NK-92 (cell line): ENCODE results near the gene FAM120C.
A peak's percentile ranks its signal among the peaks of the same experiment; 100 is the strongest.

Source experiments
- DNase-seq: peaks from one replicate; lab custom pipeline; 2025; ENCODE audit not compliant: unreplicated experiment; lab: John Stamatoyannopoulos, UW

Gene FAM120C

GRCh38 chrX:54157561-54157960 is 25.5 kb downstream of the FAM120C start:
- no peak for DNase-seq

- no peak for DNase-seq
These were observed 48.8 kb downstream of the FAM120C start for GRCh38 chrX:54134269-54134668.

GRCh38 chrX:54116391-54116790 is 66.7 kb downstream of the FAM120C start:
- no peak for DNase-seq

- no peak for DNase-seq
These were observed 89.5 kb downstream of the FAM120C start for GRCh38 chrX:54093571-54093970.

GRCh38 chrX:54093159-54093558 is 89.9 kb downstream of the FAM120C start:
- no peak for DNase-seq

GRCh38 chrX:54090880-54091279 is 92.2 kb downstream of the FAM120C start:
- DNase-seq = no peak

GRCh38 chrX:54089191-54089590 is 93.9 kb downstream of the FAM120C start:
- no peak for DNase-seq

GRCh38 chrX:54087661-54088060 is 95.4 kb downstream of the FAM120C start:
- DNase-seq = no peak

- no peak for DNase-seq
These were observed 97.4 kb downstream of the FAM120C start for GRCh38 chrX:54085666-54086065.

- DNase-seq = no peak
These were observed 106.2 kb downstream of the FAM120C start for GRCh38 chrX:54076903-54077302.

GRCh38 chrX:54074826-54075225 is 108.2 kb downstream of the FAM120C start:
- DNase-seq = no peak

- DNase-seq = no peak
These were observed 115.3 kb downstream of the FAM120C start for GRCh38 chrX:54067766-54068165.

GRCh38 chrX:54066841-54067240 is 116.2 kb downstream of the FAM120C start:
- no peak for DNase-seq

GRCh38 chrX:54064564-54064963 is 118.5 kb downstream of the FAM120C start:
- DNase-seq = no peak

- DNase-seq = no peak
These were observed 119.7 kb downstream of the FAM120C start for GRCh38 chrX:54063361-54063760.

GRCh38 chrX:54049801-54050200 is 133.3 kb downstream of the FAM120C start:
- no peak for DNase-seq

GRCh38 chrX:54048412-54048811 is 134.6 kb downstream of the FAM120C start:
- no peak for DNase-seq

GRCh38 chrX:54045563-54046228 is 137.4 kb downstream of the FAM120C start:
- no peak for DNase-seq

- DNase-seq = no peak
These were observed 138.1 kb downstream of the FAM120C start for GRCh38 chrX:54044877-54045338.

GRCh38 chrX:54044126-54044876 is 138.8 kb downstream of the FAM120C start, which contains the start of gene PHF8:
PHF8 (minus strand) TSS chrX:54044473; CDS start chrX:54042728, 1,745 bp downstream.
- DNase-seq = peak; percentile 43

- no peak for DNase-seq
These were observed 139.4 kb downstream of the FAM120C start for GRCh38 chrX:54043541-54044125.

- DNase-seq = no peak
These were observed 140.0 kb downstream of the FAM120C start for GRCh38 chrX:54043056-54043455.
